AG04450 (cell line): Measurements from ENCODE around the gene SARM1. TPM values are rescaled to one million over a fixed set of nuclear protein-coding genes. Genes with fewer than 3 reads are reported as not detected.

Source experiments
- CTCF ChIA-PET: fragments of 300-600, 350-600 bp; formaldehyde crosslinking; extraction: SDS; loops from one replicate; lab custom pipeline; 2022; ENCODE audit warnings: antibody characterized with exemption, inconsistent platforms; lab: Charles Lee
- POLR2A ChIA-PET: fragments of 350-600 bp; formaldehyde crosslinking; extraction: SDS; loops from one replicate; lab custom pipeline; 2021; ENCODE audit warnings: antibody characterized with exemption, inconsistent platforms; lab: Yijun Ruan, JAX
- DNase-seq: peaks from one replicate; pipeline ENCODE4 v3.0.0-alpha.2; 2011; ENCODE audit warnings: low read depth, low spot score
- H3K27ac ChIP-seq: one replicate; pipeline ENCODE4 v1.5.1; 2012; ENCODE audit warnings: low read depth, low read length, control low read depth
- H3K27me3 ChIP-seq: one replicate; pipeline ENCODE4 v1.6.0; 2012; ENCODE audit warnings: low read length; ENCODE audit not compliant: control insufficient read depth, insufficient read depth
- H3K4me3 ChIP-seq: 2 replicates; pipeline ENCODE4 v1.5.1; 2011; ENCODE audit warnings: mild to moderate bottlenecking, low read depth, low read length, control low read depth
- H3K9me3 ChIP-seq: 2 replicates; pipeline ENCODE4 v1.5.1; 2012; ENCODE audit warnings: low read length; ENCODE audit not compliant: control insufficient read depth, insufficient read depth
- CTCF ChIP-seq: IDR thresholded peaks from 2 replicates; pipeline ENCODE4 v1.5.1; 2011; ENCODE audit warnings: low read depth, low read length, control low read depth, inconsistent platforms
- polyA plus RNA-seq: library from polyadenylated mRNA; depleted of rRNA; stranded (reverse); fragments of >200 nt; gene quantifications from 2 replicates; pipeline ENCODE4 v1.2.3, GENCODE V29; 2011

The SARM1 gene
- polyA plus RNA-seq, 1 experiment: 6.2 TPM

- POLR2A ChIA-PET: interaction anchor here (3.4 kb wide), 1 partner anchor 8 kb away, joined by 24 read pairs; the partner anchor contains the start of gene POLDIP2
- DNase-seq: no peak
- CTCF ChIA-PET: no interaction called here
- no peak for TF ChIP-seq CTCF
- Histone ChIP-seq H3K27ac (no peak overlapping the region), H3K27me3 (no peaks in the 10 kb centered on the region), H3K4me3 (no peak overlapping the region), H3K9me3 (no peaks in the 10 kb centered on the region)
Measured at GRCh38 chr17:28348979-28349378, 22.5 kb upstream of the SARM1 start.

GRCh38 chr17:28350271-28350670, 21.2 kb upstream of the SARM1 start:
- Histone ChIP-seq H3K9me3 (no peaks in the 10 kb centered on the region), H3K4me3 (no peak overlapping the region), H3K27ac (no peak overlapping the region), H3K27me3 (no peaks in the 10 kb centered on the region)
- CTCF ChIA-PET: no interaction called here
- no peak for TF ChIP-seq CTCF
- POLR2A ChIA-PET: no interaction called here
- no peak for DNase-seq

- Histone ChIP-seq H3K27ac (peak within 1 kb of the TSS; percentile 39), H3K27me3 (no peaks in the 10 kb centered on the region), H3K4me3 (peak within 1 kb of the TSS; percentile 96), H3K9me3 (no peaks in the 10 kb centered on the region; the same call in 1 of the 2 replicates)
- ChIA-PET CTCF (interaction anchor here (1.5 to 1.6 kb wide), 2 partner anchors 10 to 59 kb away, joined by 4 to 7 read pairs; no protein-coding TSS in a partner anchor), POLR2A (interaction anchor here (0.6 to 2.3 kb wide), 7 partner anchors 10 to 316 kb away, joined by 3 to 36 read pairs (median 6); partner anchors contain the start of genes IFT20, SARM1, TNFAIP1 and VTN)
- TF ChIP-seq CTCF: no peak
- peak; percentile 79 for DNase-seq
Measured at GRCh38 chr17:28357061-28357900, 14.2 kb upstream of the SARM1 start, which contains the start of gene POLDIP2. POLDIP2 (minus strand) TSS chr17:28357527; CDS start chr17:28357448, 79 bp downstream.

DNA sequence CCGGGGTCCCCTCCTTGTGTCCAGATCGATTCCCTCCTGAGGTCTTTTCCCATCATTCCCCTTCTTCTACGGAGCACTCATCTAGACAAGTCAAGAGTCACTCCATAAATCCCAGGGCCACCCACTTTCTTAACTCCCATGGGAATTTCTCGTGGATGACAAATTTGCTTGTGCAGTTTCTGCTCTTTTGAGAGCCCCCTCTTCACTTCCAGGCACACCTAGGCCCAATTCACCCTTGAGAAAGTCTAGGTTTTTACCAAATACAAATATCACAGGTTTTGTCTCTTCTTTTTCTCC, 13.6 kb upstream of the SARM1 start:
- peak overlapping the region; percentile 96 for H3K4me3 ChIP-seq
- DNase-seq: no peak
- peak overlapping the region; percentile 13 for H3K27ac ChIP-seq
- no peaks in the 10 kb centered on the region; the same call in 1 of the 2 replicates for H3K9me3 ChIP-seq
- no peaks in the 10 kb centered on the region for H3K27me3 ChIP-seq
- POLR2A ChIA-PET: interaction anchor here (1.0 to 2.3 kb wide), 6 partner anchors 10 to 59 kb away, joined by 3 to 36 read pairs (median 12); partner anchors contain the start of genes IFT20, SARM1, TNFAIP1 and VTN
- CTCF ChIA-PET: interaction anchor here (1.5 to 1.6 kb wide), 2 partner anchors 9 to 58 kb away, joined by 4 to 7 read pairs; no protein-coding TSS in a partner anchor
- no peak for TF ChIP-seq CTCF

DNA sequence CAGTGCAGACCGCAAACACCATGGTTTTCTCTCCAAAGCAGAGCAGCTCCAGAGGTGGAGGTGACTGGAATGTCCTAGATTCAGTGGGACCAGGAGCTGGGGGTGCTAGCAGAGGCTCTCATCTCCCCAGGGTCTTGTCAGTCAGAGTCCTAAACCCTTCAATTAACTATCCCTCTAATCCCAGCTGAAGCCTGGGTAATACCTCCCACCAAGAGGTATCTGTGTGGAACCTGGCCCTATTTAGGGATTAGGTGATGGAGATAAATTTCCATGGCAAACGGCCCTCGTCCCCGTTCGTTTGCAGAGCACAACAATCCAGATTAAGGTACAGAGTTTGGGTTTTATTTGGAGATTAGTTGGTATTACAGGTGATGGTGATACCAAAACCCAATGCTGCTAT, 8.3 kb upstream of the SARM1 start:
- DNase-seq: no peak

More for the DNA sequence above, 8.3 kb upstream of the SARM1 start:
- no peak for TF ChIP-seq CTCF
- H3K9me3 ChIP-seq: no peaks in the 10 kb centered on the region
- ChIA-PET POLR2A (no interaction called here), CTCF (no interaction called here)
- no peak overlapping the region for H3K27ac ChIP-seq
- H3K4me3 ChIP-seq: no peak overlapping the region
- no peaks in the 10 kb centered on the region for H3K27me3 ChIP-seq
